Purkinje cell (primary cell): ENCODE data around the gene FYB2. TPM values are rescaled to one million over a fixed set of nuclear protein-coding genes. Genes with fewer than 3 reads are reported as not detected.

Experiments used
- polyA plus RNA-seq: library from polyadenylated mRNA; unstranded; fragments of >200 nt; fragmentation: Nextera tagmentation; gene quantifications from 2 replicates; pipeline ENCODE4 v1.2.1, GENCODE V29; 2014

FYB2 gene
- 0.94 TPM in 1 of 2 replicates, not detected in the other for polyA plus RNA-seq

GRCh38 chr1:56819387-56819899 lies at the start of gene FYB2:
Gene FYB2 (minus strand): TSS chr1:56819404. CDS start chr1:56819290, 114 bp downstream.

GRCh38 chr1:56854521-56855099 lies 35.4 kb upstream of the FYB2 start, which contains the start of gene C8A:
Gene C8A (plus strand): TSS chr1:56854797. CDS start chr1:56854902, 105 bp downstream.

Other genes starting within 250 kb of the FYB2 start
- 39.5 and 40.9 TPM in 2 replicates for gene PLPP3, start 239.8 kb downstream of the FYB2 start, polyA plus RNA-seq
- 12.6 and 16.2 TPM in 2 replicates for gene PRKAA2, start 174.1 kb downstream of the FYB2 start, polyA plus RNA-seq
- gene C8A, start 35.4 kb upstream of the FYB2 start, polyA plus RNA-seq = not detected in 2 replicates
- not detected in 2 replicates for gene C8B, start 146.6 kb upstream of the FYB2 start, polyA plus RNA-seq